NCI-H1417 treated with DMSO at 0.1 percent for 48 hours (cell line): ENCODE data around the gene IL6.
"Not testable (repeated sequence)": the region's sequence is repeated elsewhere in the genome, so short reads cannot be mapped to it uniquely, and the experiment has no call there.

Source experiments
- DNase-seq: peaks from one replicate; lab custom pipeline; 2025; lab: John Stamatoyannopoulos, UW

The IL6 gene

DNA sequence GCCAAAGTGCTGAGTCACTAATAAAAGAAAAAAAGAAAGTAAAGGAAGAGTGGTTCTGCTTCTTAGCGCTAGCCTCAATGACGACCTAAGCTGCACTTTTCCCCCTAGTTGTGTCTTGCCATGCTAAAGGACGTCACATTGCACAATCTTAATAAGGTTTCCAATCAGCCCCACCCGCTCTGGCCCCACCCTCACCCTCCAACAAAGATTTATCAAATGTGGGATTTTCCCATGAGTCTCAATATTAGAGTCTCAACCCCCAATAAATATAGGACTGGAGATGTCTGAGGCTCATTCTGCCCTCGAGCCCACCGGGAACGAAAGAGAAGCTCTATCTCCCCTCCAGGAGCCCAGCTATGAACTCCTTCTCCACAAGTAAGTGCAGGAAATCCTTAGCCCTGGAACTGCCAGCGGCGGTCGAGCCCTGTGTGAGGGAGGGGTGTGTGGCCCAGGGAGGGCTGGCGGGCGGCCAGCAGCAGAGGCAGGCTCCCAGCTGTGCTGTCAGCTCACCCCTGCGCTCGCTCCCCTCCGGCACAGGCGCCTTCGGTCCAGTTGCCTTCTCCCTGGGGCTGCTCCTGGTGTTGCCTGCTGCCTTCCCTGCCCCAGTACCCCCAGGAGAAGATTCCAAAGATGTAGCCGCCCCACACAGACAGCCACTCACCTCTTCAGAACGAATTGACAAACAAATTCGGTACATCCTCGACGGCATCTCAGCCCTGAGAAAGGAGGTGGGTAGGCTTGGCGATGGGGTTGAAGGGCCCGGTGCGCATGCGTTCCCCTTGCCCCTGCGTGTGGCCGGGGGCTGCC lies at the start of gene IL6:
IL6 (plus strand) TSS at position 294 of the 807 bp plus-strand sequence; CDS start at position 357, 63 bp downstream.
- peak; percentile 44 for DNase-seq

DNA sequence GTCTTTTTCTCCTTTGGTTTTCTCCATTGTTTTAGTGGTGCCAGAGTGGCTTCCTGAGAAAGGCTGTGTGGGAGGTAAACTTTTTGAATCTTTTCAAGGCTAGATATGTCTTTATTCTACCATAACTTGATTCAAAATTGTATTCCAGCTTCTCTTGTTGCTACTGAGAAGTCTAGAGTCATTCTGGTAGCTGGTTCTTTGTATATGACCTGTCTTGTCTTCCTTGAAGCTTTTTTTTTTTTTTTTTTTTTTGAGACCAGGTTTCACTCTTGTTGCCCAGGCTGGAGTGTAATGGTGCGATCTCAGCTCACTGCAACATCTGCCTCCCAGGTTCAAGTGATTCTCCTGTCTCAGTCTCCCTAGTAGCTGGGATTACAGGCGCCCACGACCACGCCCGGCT lies 49.7 kb upstream of the IL6 start:
- DNase-seq = not testable (repeated sequence)

DNA sequence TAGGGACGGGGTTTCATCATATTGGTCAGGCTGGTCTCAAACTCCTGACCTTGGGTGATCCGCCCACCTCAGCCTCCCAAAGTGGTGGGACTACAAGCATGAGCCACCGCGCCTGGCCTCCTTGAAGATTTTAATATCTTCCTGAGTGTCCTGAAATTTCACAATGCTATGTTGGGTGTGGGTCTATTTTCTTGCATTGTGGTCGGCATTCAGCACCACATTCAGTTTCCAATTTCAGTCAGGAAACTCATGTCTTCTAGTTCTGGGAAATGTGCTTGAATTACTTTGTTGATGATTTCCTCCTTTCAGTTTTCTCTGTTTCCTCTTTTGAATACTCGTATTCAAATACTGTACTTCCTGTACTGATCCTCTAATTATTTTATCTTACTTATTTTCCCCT lies 49.3 kb upstream of the IL6 start:
- DNase-seq = no peak

DNA sequence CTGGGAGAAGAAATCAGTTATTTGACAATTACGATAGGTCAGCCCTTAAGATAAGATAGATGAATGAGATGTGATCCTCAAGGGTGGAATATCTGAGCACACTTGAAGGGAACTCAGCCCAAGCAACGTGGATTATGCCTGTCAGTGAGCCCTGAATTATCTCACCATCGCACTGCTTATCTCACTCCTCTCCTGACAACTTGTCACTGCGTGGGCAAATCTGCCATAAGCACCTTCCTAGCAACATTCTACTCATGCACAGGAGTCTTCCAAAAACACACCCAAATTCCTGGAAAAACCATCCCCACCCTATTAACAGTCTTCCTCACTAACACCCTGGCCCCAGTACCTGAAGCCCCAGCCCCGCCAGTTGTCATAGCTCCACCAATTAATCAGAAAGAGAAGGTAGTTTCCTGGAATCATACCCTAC lies 46.5 kb upstream of the IL6 start:
- no peak for DNase-seq

DNA sequence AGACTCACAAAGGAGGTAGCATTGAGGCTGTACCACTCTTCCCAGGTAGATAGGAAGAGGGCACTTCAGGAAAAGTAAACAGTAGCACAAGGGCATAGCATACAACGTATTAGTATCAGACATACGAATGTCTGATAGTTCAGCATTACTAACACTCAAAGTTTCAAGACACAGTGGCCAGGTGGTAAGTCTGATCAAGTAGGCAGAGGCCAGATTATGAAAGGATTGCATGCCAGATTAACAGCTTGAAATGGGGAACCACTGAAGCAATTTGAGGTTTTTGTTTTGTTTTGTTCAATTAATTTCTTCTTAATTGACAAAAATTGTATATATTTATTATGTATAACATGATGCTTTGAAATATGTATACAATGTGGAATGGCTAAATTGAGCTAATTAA lies 45.7 kb upstream of the IL6 start:
- DNase-seq = no peak

DNA sequence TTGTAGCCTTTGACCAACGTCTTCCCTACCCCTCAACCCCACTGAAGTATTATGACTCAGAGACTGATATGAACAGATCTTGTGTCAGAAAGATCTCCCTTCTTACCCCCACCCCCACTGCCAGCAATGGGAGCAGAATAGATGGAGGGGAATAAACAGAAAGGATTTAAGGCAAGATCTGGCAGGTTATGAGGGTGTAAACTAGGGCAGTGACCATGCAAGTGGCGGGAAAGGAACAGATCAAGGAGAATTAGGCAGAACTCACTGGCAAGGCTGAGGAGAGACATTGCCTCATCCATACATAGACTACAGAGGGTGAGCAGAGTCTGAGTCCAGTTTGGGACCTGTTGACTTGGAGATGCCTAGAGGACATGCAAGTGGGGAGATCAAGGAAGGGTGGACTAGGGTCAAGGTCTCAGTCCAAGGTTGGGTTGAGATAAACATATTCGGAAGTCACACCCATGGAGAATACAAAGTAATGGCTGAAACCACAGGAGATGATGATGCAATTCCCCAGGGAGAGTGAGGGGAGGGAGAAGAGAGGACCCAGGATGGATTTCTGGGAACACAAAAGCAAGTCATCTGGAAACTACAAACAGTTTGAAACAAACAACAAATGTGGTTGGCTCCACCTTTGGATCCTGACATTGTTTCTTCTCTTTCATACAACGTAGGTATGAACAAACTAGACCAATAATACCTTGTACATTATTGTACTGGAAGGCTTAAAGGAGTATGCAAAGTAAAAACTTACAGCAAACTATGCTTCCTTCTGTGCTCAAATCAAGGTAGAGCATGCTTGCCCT lies 44.9 kb upstream of the IL6 start:
- DNase-seq = no peak

DNA sequence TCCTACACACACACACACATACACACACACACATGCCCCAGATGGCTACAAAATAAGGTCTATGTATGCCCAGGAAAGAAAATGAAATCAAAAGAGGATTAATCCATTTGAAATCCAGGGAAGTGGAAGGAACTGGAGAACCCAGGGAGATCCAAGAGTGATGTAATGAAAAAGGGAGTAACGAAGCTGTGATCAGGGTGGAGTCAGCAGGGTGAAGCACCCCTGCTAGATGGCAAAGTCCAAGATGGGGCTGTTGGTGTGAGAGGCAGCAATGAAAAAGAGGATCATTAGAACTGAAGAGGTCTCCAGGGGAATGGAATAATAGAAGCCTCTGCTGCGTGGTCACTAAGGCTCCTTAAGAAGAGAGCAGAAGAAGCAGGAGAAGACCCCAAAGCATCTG lies 43.6 kb upstream of the IL6 start:
- DNase-seq = no peak

DNA sequence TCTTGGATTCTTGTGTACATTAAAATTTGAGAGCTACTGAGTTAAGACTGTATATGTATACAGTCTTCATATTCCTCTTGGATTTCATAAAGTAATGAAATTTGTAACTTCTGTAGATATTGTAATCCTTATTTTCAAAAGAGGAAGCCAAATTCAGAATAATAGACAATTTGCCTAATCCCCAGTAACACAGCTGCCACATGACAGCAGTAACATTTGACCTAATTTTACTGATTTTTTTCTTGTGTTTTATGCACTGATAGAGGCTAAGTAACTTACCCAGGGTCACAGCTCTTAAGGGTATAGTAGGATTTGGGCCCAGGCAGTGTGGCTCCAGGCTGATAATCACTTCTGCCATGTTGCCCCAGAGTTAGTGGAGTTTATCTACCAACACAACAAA lies 40.4 kb upstream of the IL6 start:
- no peak for DNase-seq

DNA sequence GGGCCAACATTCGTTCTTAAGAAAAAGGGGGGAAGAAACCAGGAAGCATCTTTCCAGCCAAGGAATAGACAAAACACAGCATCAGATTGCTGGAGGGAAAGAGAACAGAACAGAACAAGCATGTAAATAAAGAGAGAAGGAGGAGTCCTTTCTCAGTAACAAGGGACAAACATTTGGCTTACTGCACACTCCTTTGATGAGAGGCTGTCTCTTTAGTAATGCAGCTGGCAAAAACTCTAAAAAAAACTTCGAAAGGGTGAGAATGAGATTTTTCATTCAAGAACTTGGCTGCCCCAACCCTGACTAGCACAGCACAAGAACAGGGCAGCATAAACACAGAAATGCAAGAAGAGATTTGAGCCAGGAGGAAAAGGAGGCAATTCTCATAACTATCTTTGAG lies 38.9 kb upstream of the IL6 start:
- DNase-seq = no peak

DNA sequence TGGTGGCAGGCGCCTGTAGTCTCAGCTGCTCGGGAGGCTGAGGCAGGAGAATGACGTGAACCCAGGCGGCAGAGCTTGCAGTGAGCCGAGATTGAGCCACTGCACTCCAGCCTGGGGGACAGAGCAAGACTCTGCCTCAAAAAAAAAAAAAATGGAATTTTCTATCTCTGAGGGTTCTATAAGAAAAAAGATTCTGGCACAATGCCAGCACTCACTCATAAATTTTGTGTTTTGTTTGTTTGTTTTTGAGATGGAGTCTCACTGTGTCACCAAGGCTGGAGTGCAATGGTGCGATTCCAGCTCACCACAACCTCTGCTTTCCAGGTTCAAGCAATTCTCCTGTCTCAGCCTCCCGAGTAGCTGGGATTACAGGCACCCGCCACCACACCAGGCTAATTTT lies 38.1 kb upstream of the IL6 start:
- DNase-seq = not testable (repeated sequence)

DNA sequence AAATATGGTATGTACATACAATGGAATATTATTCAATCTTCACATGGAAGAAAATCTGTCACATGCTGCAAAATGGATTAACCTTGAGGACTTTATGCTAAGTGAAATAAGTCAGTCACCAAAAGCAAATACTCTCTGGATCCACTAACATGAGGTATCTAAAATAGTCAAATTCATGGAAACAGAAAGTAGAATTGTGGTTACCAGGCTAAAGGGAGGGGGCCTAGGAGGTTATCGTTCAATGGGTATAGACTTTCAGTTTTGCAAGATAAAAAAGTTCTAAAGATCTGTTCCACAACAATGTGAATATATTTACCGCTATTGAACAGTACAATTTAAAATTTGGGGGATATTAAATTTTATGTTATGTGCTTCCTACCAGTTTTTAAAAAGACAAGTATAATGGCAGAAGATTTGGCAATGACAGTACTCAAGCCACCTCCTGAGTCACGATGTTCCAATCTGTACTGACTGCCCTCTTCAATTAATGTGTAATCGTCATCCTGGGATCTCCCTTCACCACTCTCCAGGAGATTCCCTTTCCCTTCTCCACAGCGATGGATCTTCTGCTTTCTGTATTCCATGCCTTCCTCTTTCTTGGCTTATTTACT lies 32.3 kb upstream of the IL6 start:
- no peak for DNase-seq

DNA sequence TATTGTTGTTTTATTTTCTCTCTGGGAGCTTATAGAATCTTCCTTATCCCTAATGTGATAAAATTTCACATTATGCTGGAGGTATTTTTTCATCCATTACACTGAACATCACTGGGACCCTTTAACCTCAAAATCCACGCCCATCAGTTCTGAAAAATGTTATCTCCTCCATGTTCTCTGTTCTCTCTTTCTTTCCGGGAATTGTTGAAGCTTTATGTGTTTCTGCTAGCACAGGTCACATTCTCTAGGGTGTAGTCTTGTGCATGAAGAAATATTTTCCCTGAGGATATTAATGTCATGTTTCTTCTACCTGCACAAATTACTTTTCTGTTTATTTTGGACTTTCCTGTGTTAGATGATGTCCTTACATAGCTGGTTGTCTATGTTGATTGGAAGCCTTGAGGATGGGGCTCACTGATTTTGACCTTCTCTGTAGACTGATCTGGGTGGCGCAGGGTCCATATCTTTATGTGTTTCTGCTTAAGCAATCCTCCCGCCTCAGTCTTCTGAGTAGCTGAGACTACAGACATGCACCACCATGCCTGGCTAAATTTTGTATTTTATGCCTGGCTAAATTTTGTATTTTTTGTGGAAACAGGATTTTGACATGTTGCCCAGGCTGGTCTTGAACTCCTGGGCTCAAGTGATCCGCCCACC lies 31.4 kb upstream of the IL6 start:
- no peak for DNase-seq

DNA sequence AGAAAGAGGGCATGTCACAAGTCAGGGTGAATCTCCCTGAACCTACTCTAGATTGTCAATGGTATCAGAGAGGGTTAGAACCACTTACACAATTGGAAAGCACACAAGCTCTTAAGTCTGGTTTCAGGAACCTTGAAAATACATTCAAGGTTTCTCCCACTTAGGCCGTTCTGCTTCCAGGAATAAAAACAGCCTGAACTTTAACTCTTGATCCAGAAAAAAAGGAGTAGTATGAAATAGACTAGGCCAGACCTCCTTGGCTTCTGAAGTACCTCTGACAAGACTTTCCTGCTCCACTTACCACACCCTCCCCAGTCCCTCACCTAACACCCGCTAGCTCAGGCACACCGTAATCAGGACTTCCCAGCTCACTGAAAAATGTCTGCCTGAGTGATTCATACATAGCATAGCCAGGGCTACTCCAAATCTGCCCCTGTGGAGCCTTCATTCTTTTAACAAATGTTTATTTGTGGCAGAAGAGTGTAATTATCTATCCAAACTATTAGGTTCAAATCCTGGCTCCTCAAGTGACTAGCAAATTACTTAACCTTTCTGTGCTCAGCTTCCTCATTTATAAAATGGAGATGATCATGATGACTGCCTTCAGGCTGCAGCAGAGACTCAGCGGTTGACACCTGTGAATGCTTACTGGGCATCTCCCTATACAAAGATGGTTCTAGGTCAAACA lies 30.3 kb upstream of the IL6 start:
- DNase-seq = no peak

DNA sequence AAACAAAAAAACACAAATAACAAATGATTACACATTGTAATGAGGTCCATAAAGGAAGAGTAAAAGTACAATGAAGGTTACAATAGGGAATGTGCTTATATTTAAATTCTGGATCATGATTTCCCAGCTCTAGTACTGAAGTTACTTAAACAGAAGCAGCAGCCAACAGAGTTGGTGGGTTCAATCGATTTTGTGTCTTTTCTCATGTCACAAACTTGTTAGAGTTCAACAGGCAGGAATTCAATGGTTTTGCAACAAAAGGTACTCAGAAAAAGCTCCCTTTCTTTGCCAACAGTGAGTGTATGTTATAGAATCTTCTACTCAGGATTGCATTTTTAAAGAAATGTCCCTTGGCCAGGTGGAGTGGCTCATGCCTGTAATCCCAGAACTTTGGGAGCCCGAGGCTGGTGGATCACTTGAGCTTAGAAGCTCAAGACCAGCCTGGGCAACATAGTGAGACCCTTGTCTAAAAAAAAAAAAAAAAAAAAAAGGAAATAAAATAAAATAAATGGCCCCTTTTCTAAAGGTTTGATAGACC lies 29.6 kb upstream of the IL6 start:
- DNase-seq = no peak

DNA sequence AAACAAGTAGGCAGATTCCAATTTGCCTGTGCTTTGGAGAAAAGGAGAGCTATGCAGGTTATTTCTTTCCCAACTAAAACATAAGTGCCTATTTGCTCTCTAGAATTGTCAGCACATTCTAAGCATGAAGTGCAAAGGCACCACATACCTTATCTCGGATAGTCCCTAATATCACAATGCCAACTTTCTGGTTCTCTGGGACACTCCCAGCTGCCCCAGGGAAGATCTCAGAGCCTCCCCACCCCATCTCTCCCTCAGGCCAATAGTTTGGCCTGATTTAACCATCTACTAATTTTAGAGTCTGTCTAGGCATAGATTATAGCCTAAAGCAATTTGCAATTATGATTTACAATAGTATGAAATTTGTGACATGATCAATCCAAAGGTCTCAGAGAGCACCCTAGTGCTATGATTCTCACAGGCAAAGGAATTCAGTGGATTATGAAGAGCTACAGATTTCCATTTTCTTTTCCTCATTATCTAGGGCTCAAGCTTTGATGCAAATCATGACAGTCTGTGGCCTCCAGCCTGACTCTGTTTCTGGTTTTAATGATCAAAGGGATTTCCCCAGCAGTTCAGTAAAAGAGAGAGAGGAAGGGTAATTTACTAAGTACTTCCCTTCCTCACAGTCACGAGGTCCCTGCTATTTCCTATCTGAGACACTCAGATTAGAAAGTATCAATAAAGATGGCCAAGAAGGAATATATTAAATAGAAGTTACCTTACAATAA lies 29.0 kb upstream of the IL6 start:
- DNase-seq = no peak

DNA sequence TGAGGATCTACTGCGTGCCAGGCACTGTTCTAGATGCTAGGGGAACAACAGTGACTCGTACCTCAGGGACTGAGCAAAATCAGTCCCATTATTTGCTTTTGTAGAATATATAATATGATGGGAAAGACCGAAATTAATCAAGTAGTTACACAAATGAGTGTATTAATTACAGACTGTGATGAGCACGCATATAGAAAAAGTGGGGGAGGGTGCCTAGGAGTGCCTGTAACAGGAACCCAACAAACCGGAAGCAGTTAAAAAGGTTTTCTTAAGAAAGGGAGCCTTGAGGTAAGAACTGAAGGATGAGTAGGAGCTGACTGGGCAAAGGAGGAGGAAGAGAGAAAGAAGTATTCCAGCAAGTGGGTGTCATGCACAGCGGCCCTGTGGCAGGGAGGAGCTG lies 28.2 kb upstream of the IL6 start:
- DNase-seq = no peak

DNA sequence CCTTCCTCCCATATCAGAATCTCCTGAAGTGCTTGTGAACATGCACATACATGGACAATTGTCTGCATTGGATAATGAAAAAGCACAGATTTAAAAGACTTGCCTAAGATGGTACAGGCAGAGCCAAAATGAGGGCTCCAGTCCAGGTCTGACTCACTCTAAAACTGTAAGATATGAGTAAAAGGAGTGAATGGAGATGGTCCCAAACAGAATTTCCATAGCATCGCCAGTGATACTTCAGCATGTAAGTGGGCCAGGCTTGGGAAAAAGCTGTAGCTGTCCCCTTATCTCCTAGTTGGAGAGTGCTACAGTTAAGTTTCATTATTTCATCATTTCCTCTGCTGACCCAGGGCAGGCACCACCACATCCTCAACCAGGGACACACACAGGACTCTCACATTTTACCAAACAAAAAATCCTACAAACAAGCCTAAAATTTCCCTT lies 26.4 kb upstream of the IL6 start:
- DNase-seq = no peak

DNA sequence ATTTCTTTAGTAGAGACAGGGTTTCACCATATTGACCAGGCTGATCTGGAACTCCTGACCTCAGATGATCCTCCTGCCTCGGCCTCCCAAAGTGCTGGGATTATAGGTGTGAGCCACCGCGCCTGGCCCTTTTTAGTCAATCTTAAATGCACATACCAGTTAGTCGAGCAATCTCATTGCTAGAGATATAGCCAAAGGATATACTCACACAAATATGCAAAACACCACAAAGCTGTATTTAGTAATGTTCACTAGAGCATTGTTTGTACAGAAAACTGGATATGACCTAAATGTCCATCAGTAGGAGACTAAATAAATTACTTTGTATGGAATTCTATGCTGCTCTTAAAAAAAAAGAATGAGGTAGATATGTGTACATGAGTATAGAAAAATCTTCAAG lies 24.5 kb upstream of the IL6 start:
- DNase-seq = no peak

DNA sequence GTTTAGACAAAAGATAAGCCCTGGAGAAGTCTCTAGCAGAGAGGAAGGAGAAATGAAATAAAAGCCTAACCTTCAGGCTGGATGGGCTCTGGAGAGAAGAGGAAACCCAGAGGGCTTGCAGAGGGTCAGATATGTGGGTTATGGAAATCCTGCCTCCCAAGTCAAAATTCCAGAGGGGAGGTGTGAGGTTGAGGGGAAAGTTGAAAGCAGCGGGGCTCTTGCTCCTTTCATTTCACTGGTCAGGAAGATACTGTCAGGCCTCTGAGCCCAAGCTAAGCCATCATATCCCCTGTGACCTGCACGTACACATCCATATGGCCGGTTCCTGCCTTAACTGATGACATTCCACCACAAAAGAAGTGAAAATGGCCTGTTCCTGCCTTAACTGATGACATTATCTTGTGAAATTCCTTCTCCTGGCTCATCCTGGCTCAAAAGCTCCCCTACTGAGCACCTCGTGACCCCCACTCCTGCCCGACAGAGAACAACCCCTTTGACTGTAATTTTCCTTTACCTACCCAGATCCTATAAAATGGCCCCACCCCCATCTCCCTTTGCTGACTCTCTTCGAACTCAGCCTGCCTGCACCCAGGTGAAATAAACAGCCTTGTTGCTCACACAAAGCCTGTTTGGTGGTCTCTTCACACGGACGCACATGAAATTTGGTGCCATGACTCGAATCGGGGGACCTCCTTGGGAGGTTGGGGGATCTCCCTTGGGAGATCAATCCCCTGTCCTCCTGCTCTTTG lies 23.7 kb upstream of the IL6 start:
- DNase-seq = not testable (repeated sequence)
